ENCODE results near the gene NTM.
"Not testable (repeated sequence)": the region's sequence is repeated elsewhere in the genome, so short reads cannot be mapped to it uniquely, and the experiment has no call there.

NTM gene

GRCh38 chr11:131334601-131335000 is 35.8 kb upstream of the NTM start:
- H3K4me2 ChIP-seq (ENCODE audit: low read length) = no peak overlapping the region
- H3K4me1 ChIP-seq (ENCODE audit: insufficient read depth, low read length, severe bottlenecking) = no peaks in the 10 kb centered on the region
- H3F3A ChIP-seq (ENCODE audit: insufficient read depth, low read length) = no peaks in the 10 kb centered on the region
- H3K9me3 ChIP-seq (ENCODE audit: low read length) = no peaks in the 10 kb centered on the region
- H3K27me3 ChIP-seq (ENCODE audit: insufficient read depth, low read length) = no peaks in the 10 kb centered on the region
- H3K4me3 ChIP-seq (ENCODE audit: low read depth, low read length, poor library complexity, severe bottlenecking) = no peak overlapping the region
- no peaks in the 10 kb centered on the region for H4K20me1 ChIP-seq (ENCODE audit: insufficient read depth, low read length)
- TF ChIP-seq EZH2 (IDR thresholded peaks at IDR 0.05; ENCODE audit: borderline replicate concordance, low read length) (no peak), CTCF (IDR thresholded peaks at IDR 0.05; ENCODE audit: low read length) (no peak)
- H2AFZ ChIP-seq (ENCODE audit: low read length) = no peak overlapping the region
- H3K9ac ChIP-seq (ENCODE audit: low read length) = no peak overlapping the region
- H3K9me2 ChIP-seq (ENCODE audit: low read depth, low read length) = no peaks in the 10 kb centered on the region
- H3K27ac ChIP-seq (ENCODE audit: low read depth, low read length, poor library complexity, severe bottlenecking) = no peak overlapping the region
- H3K36me3 ChIP-seq (ENCODE audit: insufficient read depth, low read length) = no peaks in the 10 kb centered on the region
- no peaks in the 10 kb centered on the region for H3K79me2 ChIP-seq (ENCODE audit: insufficient read depth, low read length)

GRCh38 chr11:131341900-131342299 is 28.5 kb upstream of the NTM start:
- H3F3A ChIP-seq (ENCODE audit: insufficient read depth, low read length); H3K4me3 ChIP-seq (ENCODE audit: low read depth, low read length, poor library complexity, severe bottlenecking); H3K9ac ChIP-seq (ENCODE audit: low read length); H3K4me1 ChIP-seq (ENCODE audit: insufficient read depth, low read length, severe bottlenecking); H3K27me3 ChIP-seq (ENCODE audit: insufficient read depth, low read length); H2AFZ ChIP-seq (ENCODE audit: low read length); H4K20me1 ChIP-seq (ENCODE audit: insufficient read depth, low read length); H3K9me3 ChIP-seq (ENCODE audit: low read length); H3K36me3 ChIP-seq (ENCODE audit: insufficient read depth, low read length); H3K27ac ChIP-seq (ENCODE audit: low read depth, low read length, poor library complexity, severe bottlenecking); H3K9me2 ChIP-seq (ENCODE audit: low read depth, low read length); H3K79me2 ChIP-seq (ENCODE audit: insufficient read depth, low read length); H3K4me2 ChIP-seq (ENCODE audit: low read length): not testable (repeated sequence)

- H3K4me2 ChIP-seq (ENCODE audit: low read length); H3K4me1 ChIP-seq (ENCODE audit: insufficient read depth, low read length, severe bottlenecking); H3K9me2 ChIP-seq (ENCODE audit: low read depth, low read length); H2AFZ ChIP-seq (ENCODE audit: low read length); H3F3A ChIP-seq (ENCODE audit: insufficient read depth, low read length); H3K4me3 ChIP-seq (ENCODE audit: low read depth, low read length, poor library complexity, severe bottlenecking); H3K27me3 ChIP-seq (ENCODE audit: insufficient read depth, low read length); H3K9ac ChIP-seq (ENCODE audit: low read length); H4K20me1 ChIP-seq (ENCODE audit: insufficient read depth, low read length); H3K27ac ChIP-seq (ENCODE audit: low read depth, low read length, poor library complexity, severe bottlenecking); H3K79me2 ChIP-seq (ENCODE audit: insufficient read depth, low read length); H3K36me3 ChIP-seq (ENCODE audit: insufficient read depth, low read length); H3K9me3 ChIP-seq (ENCODE audit: low read length): not testable (repeated sequence)
Measured at GRCh38 chr11:131342442-131342841, 28.0 kb upstream of the NTM start.

GRCh38 chr11:131345406-131345805 is 25.0 kb upstream of the NTM start:
- Histone ChIP-seq H3K9me2 (ENCODE audit: low read depth, low read length) (no peaks in the 10 kb centered on the region), H3F3A (ENCODE audit: insufficient read depth, low read length) (no peaks in the 10 kb centered on the region), H3K79me2 (ENCODE audit: insufficient read depth, low read length) (no peaks in the 10 kb centered on the region), H3K4me2 (ENCODE audit: low read length) (no peak overlapping the region), H3K27me3 (ENCODE audit: insufficient read depth, low read length) (no peaks in the 10 kb centered on the region), H3K36me3 (ENCODE audit: insufficient read depth, low read length) (no peaks in the 10 kb centered on the region), H3K9ac (ENCODE audit: low read length) (no peak overlapping the region), H3K27ac (ENCODE audit: low read depth, low read length, poor library complexity, severe bottlenecking) (no peak overlapping the region), H2AFZ (ENCODE audit: low read length) (no peak overlapping the region), H3K4me3 (ENCODE audit: low read depth, low read length, poor library complexity, severe bottlenecking) (no peak overlapping the region), H3K9me3 (ENCODE audit: low read length) (no peaks in the 10 kb centered on the region), H3K4me1 (ENCODE audit: insufficient read depth, low read length, severe bottlenecking) (no peaks in the 10 kb centered on the region), H4K20me1 (ENCODE audit: insufficient read depth, low read length) (no peaks in the 10 kb centered on the region)
- TF ChIP-seq EZH2 (IDR thresholded peaks at IDR 0.05; ENCODE audit: borderline replicate concordance, low read length) = no peak
- TF ChIP-seq CTCF (IDR thresholded peaks at IDR 0.05; ENCODE audit: low read length) = no peak

All from OCI-LY1 (cell line).